Measurements from ENCODE around the gene IPO13. TPM values are rescaled to one million over a fixed set of nuclear protein-coding genes. Genes with fewer than 3 reads are reported as not detected.

Gene IPO13
- total RNA-seq, 1 experiment from 2014 or later: 24.2 TPM

- no TSS peak for BruUV-seq (replicated peaks)
- Mint-ChIP-seq H3K4me3 (ENCODE audit: low read depth, unreplicated experiment) (no peak overlapping the region), H3K4me1 (ENCODE audit: low read depth, unreplicated experiment) (peaks cover 30% of the 10 kb centered on the region), H3K27me3 (ENCODE audit: unreplicated experiment) (no peaks in the 10 kb centered on the region), H3K36me3 (ENCODE audit: insufficient read depth, unreplicated experiment) (peaks cover 71% of the 10 kb centered on the region), H3K27ac (ENCODE audit: unreplicated experiment) (no peak overlapping the region), H3K9me3 (ENCODE audit: low read depth, unreplicated experiment) (no peaks in the 10 kb centered on the region)
- intact Hi-C loops (cut with micrococcal nuclease; ENCODE audit: unreplicated experiment): no loop called here
- CTCF ChIA-PET: no interaction called here
- TF ChIP-seq CTCF (IDR thresholded peaks at IDR 0.05; ENCODE audit: unreplicated experiment): no peak
- no peak for DNase-seq
These were observed 50.0 kb downstream of the IPO13 start for GRCh38 chr1:43996733-43997115.

- CTCF ChIA-PET: no interaction called here
- Mint-ChIP-seq H3K27ac (ENCODE audit: unreplicated experiment) (no peak overlapping the region), H3K36me3 (ENCODE audit: insufficient read depth, unreplicated experiment) (peaks cover 63% of the 10 kb centered on the region), H3K4me1 (ENCODE audit: low read depth, unreplicated experiment) (peaks cover 23% of the 10 kb centered on the region), H3K27me3 (ENCODE audit: unreplicated experiment) (no peaks in the 10 kb centered on the region), H3K9me3 (ENCODE audit: low read depth, unreplicated experiment) (no peaks in the 10 kb centered on the region), H3K4me3 (ENCODE audit: low read depth, unreplicated experiment) (no peak overlapping the region)
- TF ChIP-seq CTCF (IDR thresholded peaks at IDR 0.05; ENCODE audit: unreplicated experiment): no peak
- BruUV-seq (replicated peaks): no TSS peak
- intact Hi-C loops (cut with micrococcal nuclease; ENCODE audit: unreplicated experiment): no loop called here
- no peak for DNase-seq
These were observed 50.7 kb downstream of the IPO13 start for GRCh38 chr1:43997295-43997999.

- no TSS peak for BruUV-seq (replicated peaks)
- Mint-ChIP-seq H3K4me1 (ENCODE audit: low read depth, unreplicated experiment) (peaks cover 17% of the 10 kb centered on the region), H3K9me3 (ENCODE audit: low read depth, unreplicated experiment) (no peaks in the 10 kb centered on the region), H3K27ac (ENCODE audit: unreplicated experiment) (no peak overlapping the region), H3K36me3 (ENCODE audit: insufficient read depth, unreplicated experiment) (peaks cover 58% of the 10 kb centered on the region), H3K27me3 (ENCODE audit: unreplicated experiment) (no peaks in the 10 kb centered on the region), H3K4me3 (ENCODE audit: low read depth, unreplicated experiment) (no peak overlapping the region)
- no peak for TF ChIP-seq CTCF (IDR thresholded peaks at IDR 0.05; ENCODE audit: unreplicated experiment)
- DNase-seq: no peak
- CTCF ChIA-PET: no interaction called here
- intact Hi-C loops (cut with micrococcal nuclease; ENCODE audit: unreplicated experiment): no loop called here
These were observed 51.2 kb downstream of the IPO13 start for GRCh38 chr1:43998000-43998378.

- no peak for TF ChIP-seq CTCF (IDR thresholded peaks at IDR 0.05; ENCODE audit: unreplicated experiment)
- H3K27me3 Mint-ChIP-seq (ENCODE audit: unreplicated experiment): no peaks in the 10 kb centered on the region
- no peak overlapping the region for H3K4me3 Mint-ChIP-seq (ENCODE audit: low read depth, unreplicated experiment)
- no peaks in the 10 kb centered on the region for H3K9me3 Mint-ChIP-seq (ENCODE audit: low read depth, unreplicated experiment)
- CTCF ChIA-PET: interaction anchor here (0.6 kb wide), 1 partner anchor 32 kb away, joined by 4 read pairs; the partner anchor contains the start of gene SLC6A9
- BruUV-seq (replicated peaks): no TSS peak
- H3K36me3 Mint-ChIP-seq (ENCODE audit: insufficient read depth, unreplicated experiment): peaks cover 51% of the 10 kb centered on the region
- no peak overlapping the region for H3K27ac Mint-ChIP-seq (ENCODE audit: unreplicated experiment)
- H3K4me1 Mint-ChIP-seq (ENCODE audit: low read depth, unreplicated experiment): peaks cover 3% of the 10 kb centered on the region
- intact Hi-C loops (cut with micrococcal nuclease; ENCODE audit: unreplicated experiment): no loop called here
- DNase-seq: no peak
These were observed 52.7 kb downstream of the IPO13 start for GRCh38 chr1:43999455-43999854.
